Measurements from ENCODE around the gene ARHGAP32.

ARHGAP32 gene

GRCh38 chr11:129063118-129063517 lies 129.0 kb downstream of the ARHGAP32 start:
- Histone ChIP-seq H3K27ac (ENCODE audit: low read depth, low read length) (no peak overlapping the region), H3K27me3 (ENCODE audit: control insufficient read depth, insufficient read depth, low read length) (no peaks in the 10 kb centered on the region), H3K4me3 (ENCODE audit: low read depth, low read length) (no peak overlapping the region), H3K9me3 (ENCODE audit: control insufficient read depth, insufficient read depth, low read depth, low read length) (no peaks in the 10 kb centered on the region), H3K36me3 (ENCODE audit: control insufficient read depth, insufficient read depth, low read length) (no peaks in the 10 kb centered on the region; the same call in 1 of the 2 replicates), H3K9ac (ENCODE audit: low read length) (no peak overlapping the region), H3K4me1 (ENCODE audit: control insufficient read depth, insufficient read depth, low read length) (no peaks in the 10 kb centered on the region)

- no peaks in the 10 kb centered on the region for H3K4me1 ChIP-seq (ENCODE audit: control insufficient read depth, insufficient read depth, low read length)
- H3K36me3 ChIP-seq (ENCODE audit: control insufficient read depth, insufficient read depth, low read length) = no peaks in the 10 kb centered on the region; the same call in 1 of the 2 replicates
- H3K9me3 ChIP-seq (ENCODE audit: control insufficient read depth, insufficient read depth, low read depth, low read length) = no peaks in the 10 kb centered on the region
- no peak overlapping the region for H3K27ac ChIP-seq (ENCODE audit: low read depth, low read length)
- no peaks in the 10 kb centered on the region for H3K27me3 ChIP-seq (ENCODE audit: control insufficient read depth, insufficient read depth, low read length)
- no peak overlapping the region for H3K9ac ChIP-seq (ENCODE audit: low read length)
- H3K4me3 ChIP-seq (ENCODE audit: low read depth, low read length) = no peak overlapping the region
These were observed 130.5 kb downstream of the ARHGAP32 start for GRCh38 chr11:129061492-129062230.

- Histone ChIP-seq H3K27me3 (ENCODE audit: control insufficient read depth, insufficient read depth, low read length) (no peaks in the 10 kb centered on the region), H3K4me1 (ENCODE audit: control insufficient read depth, insufficient read depth, low read length) (no peaks in the 10 kb centered on the region)
These were observed 135.2 kb downstream of the ARHGAP32 start for GRCh38 chr11:129056916-129057315.

GRCh38 chr11:129055196-129055595 lies 136.9 kb downstream of the ARHGAP32 start:
- no peaks in the 10 kb centered on the region for H3K27me3 ChIP-seq (ENCODE audit: control insufficient read depth, insufficient read depth, low read length)
- no peak overlapping the region for H3K27ac ChIP-seq (ENCODE audit: low read depth, low read length)
- H3K9me3 ChIP-seq (ENCODE audit: control insufficient read depth, insufficient read depth, low read depth, low read length) = no peaks in the 10 kb centered on the region
- no peaks in the 10 kb centered on the region for H3K36me3 ChIP-seq (ENCODE audit: control insufficient read depth, insufficient read depth, low read length)
- no peak overlapping the region for H3K9ac ChIP-seq (ENCODE audit: low read length)
- no peaks in the 10 kb centered on the region for H3K4me1 ChIP-seq (ENCODE audit: control insufficient read depth, insufficient read depth, low read length)
- no peak overlapping the region for H3K4me3 ChIP-seq (ENCODE audit: low read depth, low read length)

More at GRCh38 chr11:129056916-129057315, 135.2 kb downstream of the ARHGAP32 start:
- H3K9ac ChIP-seq (ENCODE audit: low read length) = no peak overlapping the region
- no peaks in the 10 kb centered on the region for H3K9me3 ChIP-seq (ENCODE audit: control insufficient read depth, insufficient read depth, low read depth, low read length)
- no peaks in the 10 kb centered on the region for H3K36me3 ChIP-seq (ENCODE audit: control insufficient read depth, insufficient read depth, low read length)
- H3K4me3 ChIP-seq (ENCODE audit: low read depth, low read length) = no peak overlapping the region
- H3K27ac ChIP-seq (ENCODE audit: low read depth, low read length) = no peak overlapping the region

GRCh38 chr11:129048911-129049310 lies 143.2 kb downstream of the ARHGAP32 start:
- Histone ChIP-seq H3K9me3 (ENCODE audit: control insufficient read depth, insufficient read depth, low read depth, low read length) (no peaks in the 10 kb centered on the region), H3K4me3 (ENCODE audit: low read depth, low read length) (no peak overlapping the region), H3K4me1 (ENCODE audit: control insufficient read depth, insufficient read depth, low read length) (no peaks in the 10 kb centered on the region), H3K9ac (ENCODE audit: low read length) (no peak overlapping the region), H3K27me3 (ENCODE audit: control insufficient read depth, insufficient read depth, low read length) (no peaks in the 10 kb centered on the region), H3K36me3 (ENCODE audit: control insufficient read depth, insufficient read depth, low read length) (no peaks in the 10 kb centered on the region), H3K27ac (ENCODE audit: low read depth, low read length) (no peak overlapping the region)

GRCh38 chr11:129045150-129045549 lies 147.0 kb downstream of the ARHGAP32 start:
- no peak overlapping the region for H3K4me3 ChIP-seq (ENCODE audit: low read depth, low read length)
- no peak overlapping the region for H3K27ac ChIP-seq (ENCODE audit: low read depth, low read length)
- no peak overlapping the region for H3K9ac ChIP-seq (ENCODE audit: low read length)
- 0 out of 2 replicates have a peak, but pooled peaks cover 2% of the 10 kb centered on the region for H3K36me3 ChIP-seq (ENCODE audit: control insufficient read depth, insufficient read depth, low read length)
- no peaks in the 10 kb centered on the region for H3K27me3 ChIP-seq (ENCODE audit: control insufficient read depth, insufficient read depth, low read length)
- H3K9me3 ChIP-seq (ENCODE audit: control insufficient read depth, insufficient read depth, low read depth, low read length) = no peaks in the 10 kb centered on the region
- H3K4me1 ChIP-seq (ENCODE audit: control insufficient read depth, insufficient read depth, low read length) = no peaks in the 10 kb centered on the region

GRCh38 chr11:129042503-129042902 lies 149.6 kb downstream of the ARHGAP32 start:
- H3K9ac ChIP-seq (ENCODE audit: low read length) = no peak overlapping the region
- no peak overlapping the region for H3K27ac ChIP-seq (ENCODE audit: low read depth, low read length)
- H3K27me3 ChIP-seq (ENCODE audit: control insufficient read depth, insufficient read depth, low read length) = no peaks in the 10 kb centered on the region
- H3K9me3 ChIP-seq (ENCODE audit: control insufficient read depth, insufficient read depth, low read depth, low read length) = no peaks in the 10 kb centered on the region
- H3K4me1 ChIP-seq (ENCODE audit: control insufficient read depth, insufficient read depth, low read length) = no peaks in the 10 kb centered on the region
- H3K36me3 ChIP-seq (ENCODE audit: control insufficient read depth, insufficient read depth, low read length) = 0 out of 2 replicates have a peak, but pooled peaks cover 2% of the 10 kb centered on the region
- H3K4me3 ChIP-seq (ENCODE audit: low read depth, low read length) = no peak overlapping the region

GRCh38 chr11:129041611-129042018 lies 150.5 kb downstream of the ARHGAP32 start:
- Histone ChIP-seq H3K9ac (ENCODE audit: low read length) (no peak overlapping the region), H3K36me3 (ENCODE audit: control insufficient read depth, insufficient read depth, low read length) (0 out of 2 replicates have a peak, but pooled peaks cover 2% of the 10 kb centered on the region), H3K4me1 (ENCODE audit: control insufficient read depth, insufficient read depth, low read length) (no peaks in the 10 kb centered on the region), H3K27me3 (ENCODE audit: control insufficient read depth, insufficient read depth, low read length) (no peaks in the 10 kb centered on the region), H3K9me3 (ENCODE audit: control insufficient read depth, insufficient read depth, low read depth, low read length) (no peaks in the 10 kb centered on the region), H3K27ac (ENCODE audit: low read depth, low read length) (no peak overlapping the region), H3K4me3 (ENCODE audit: low read depth, low read length) (no peak overlapping the region)

GRCh38 chr11:129040934-129041333 lies 151.2 kb downstream of the ARHGAP32 start:
- no peak overlapping the region for H3K27ac ChIP-seq (ENCODE audit: low read depth, low read length)
- no peaks in the 10 kb centered on the region for H3K27me3 ChIP-seq (ENCODE audit: control insufficient read depth, insufficient read depth, low read length)
- H3K4me1 ChIP-seq (ENCODE audit: control insufficient read depth, insufficient read depth, low read length) = no peaks in the 10 kb centered on the region
- H3K36me3 ChIP-seq (ENCODE audit: control insufficient read depth, insufficient read depth, low read length) = 0 out of 2 replicates have a peak, but pooled peaks cover 2% of the 10 kb centered on the region
- H3K9ac ChIP-seq (ENCODE audit: low read length) = no peak overlapping the region
- no peaks in the 10 kb centered on the region for H3K9me3 ChIP-seq (ENCODE audit: control insufficient read depth, insufficient read depth, low read depth, low read length)
- H3K4me3 ChIP-seq (ENCODE audit: low read depth, low read length) = no peak overlapping the region

GRCh38 chr11:129035244-129035643 lies 156.9 kb downstream of the ARHGAP32 start:
- no peak overlapping the region for H3K27ac ChIP-seq (ENCODE audit: low read depth, low read length)
- no peak overlapping the region for H3K9ac ChIP-seq (ENCODE audit: low read length)
- no peaks in the 10 kb centered on the region for H3K27me3 ChIP-seq (ENCODE audit: control insufficient read depth, insufficient read depth, low read length)
- H3K4me1 ChIP-seq (ENCODE audit: control insufficient read depth, insufficient read depth, low read length) = no peaks in the 10 kb centered on the region
- no peaks in the 10 kb centered on the region for H3K36me3 ChIP-seq (ENCODE audit: control insufficient read depth, insufficient read depth, low read length)
- peaks cover 5% of the 10 kb centered on the region for H3K9me3 ChIP-seq (ENCODE audit: control insufficient read depth, insufficient read depth, low read depth, low read length)
- H3K4me3 ChIP-seq (ENCODE audit: low read depth, low read length) = no peak overlapping the region

- Histone ChIP-seq H3K9ac (ENCODE audit: low read length) (no peak overlapping the region), H3K27me3 (ENCODE audit: control insufficient read depth, insufficient read depth, low read length) (no peaks in the 10 kb centered on the region), H3K27ac (ENCODE audit: low read depth, low read length) (no peak overlapping the region), H3K4me1 (ENCODE audit: control insufficient read depth, insufficient read depth, low read length) (no peaks in the 10 kb centered on the region), H3K36me3 (ENCODE audit: control insufficient read depth, insufficient read depth, low read length) (no peaks in the 10 kb centered on the region), H3K9me3 (ENCODE audit: control insufficient read depth, insufficient read depth, low read depth, low read length) (peaks cover 5% of the 10 kb centered on the region), H3K4me3 (ENCODE audit: low read depth, low read length) (no peak overlapping the region)
These were observed 158.1 kb downstream of the ARHGAP32 start for GRCh38 chr11:129034001-129034400.
